Amniotic stem cell (primary cell): ENCODE results near the gene MTG2.

Experiments
- DNase-seq: peaks from one replicate; lab custom pipeline; 2025; lab: John Stamatoyannopoulos, UW

The MTG2 gene

GRCh38 chr20:62183426-62184142, 756 bp downstream of the MTG2 start:
- no peak for DNase-seq

- DNase-seq: no peak
These were observed 3.2 kb downstream of the MTG2 start for GRCh38 chr20:62186096-62186426.

GRCh38 chr20:62186887-62187866, 4.3 kb downstream of the MTG2 start:
- no peak for DNase-seq

DNA sequence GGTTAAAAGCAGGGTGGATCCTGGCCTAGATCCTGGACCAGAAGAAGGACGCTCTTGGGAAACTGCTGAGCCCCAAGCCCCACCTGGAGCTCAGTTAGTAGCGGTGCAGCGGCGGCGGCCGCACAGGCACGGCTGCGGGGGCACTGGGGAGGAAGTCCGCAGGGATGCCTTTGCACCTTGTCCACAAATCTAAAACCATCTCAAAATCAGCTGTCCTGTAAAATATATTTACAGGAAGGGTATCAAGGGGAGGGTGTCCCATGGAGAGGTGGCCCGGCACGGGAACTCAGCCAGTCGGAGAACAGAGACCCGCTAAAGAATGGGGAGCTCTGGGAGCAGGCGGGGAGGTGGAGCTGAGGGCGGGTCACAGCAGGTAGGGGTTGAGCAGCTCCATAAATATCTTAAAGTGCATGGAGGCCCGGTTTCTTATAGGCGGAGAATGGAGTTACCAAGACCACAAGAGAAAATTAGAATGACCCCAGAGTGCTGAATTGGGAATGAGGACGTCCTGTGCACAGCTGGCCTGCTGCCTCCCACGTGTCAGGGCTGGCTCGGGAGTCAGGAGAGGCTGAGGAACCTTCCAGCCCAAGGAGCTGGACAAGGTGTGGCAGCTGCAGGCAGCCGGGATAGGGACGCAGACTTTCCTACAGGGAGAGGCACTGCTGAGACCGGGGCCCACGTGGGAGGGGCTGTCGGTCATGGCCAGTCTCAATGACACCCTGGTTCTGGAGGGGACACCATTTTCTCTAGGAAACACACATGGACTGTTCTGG, 8.0 kb downstream of the MTG2 start:
- no peak for DNase-seq

DNA sequence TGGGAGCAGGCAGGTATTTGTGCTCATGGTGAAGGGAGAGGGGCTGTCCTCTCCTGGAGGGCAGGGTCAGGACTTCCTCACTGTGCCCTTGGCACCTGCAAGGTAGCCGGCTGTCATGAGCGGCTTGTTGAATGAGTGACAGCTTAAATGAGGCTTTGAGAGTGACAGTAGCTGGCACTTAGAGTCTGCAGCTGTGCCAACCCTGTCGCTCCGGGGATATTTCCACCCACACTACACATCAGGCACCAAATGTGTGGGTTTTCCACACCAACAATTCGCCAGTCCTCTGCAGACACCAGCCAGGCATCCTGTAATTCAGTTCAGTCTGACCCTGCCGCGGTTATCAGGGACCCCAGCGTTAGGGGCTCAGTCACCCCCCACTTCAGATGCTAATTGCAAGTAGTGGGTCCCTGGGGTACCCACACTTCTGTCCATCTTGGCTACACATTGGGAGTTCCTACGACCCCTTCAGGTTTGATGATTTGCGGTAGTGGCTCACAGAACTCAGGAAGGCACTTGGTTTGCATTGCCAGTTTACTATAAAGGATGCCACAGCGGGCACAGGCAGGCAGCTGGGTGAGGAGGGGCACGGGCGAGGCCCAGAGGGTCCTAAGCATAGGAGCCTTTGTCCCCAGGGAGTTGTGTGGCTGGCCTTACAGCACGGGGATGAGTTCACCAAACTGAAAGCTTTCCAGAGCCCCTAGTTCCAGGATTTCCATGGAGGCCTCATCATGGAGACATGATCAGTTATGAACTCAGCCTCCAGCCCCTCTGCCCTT, 9.1 kb downstream of the MTG2 start:
- DNase-seq: no peak

DNA sequence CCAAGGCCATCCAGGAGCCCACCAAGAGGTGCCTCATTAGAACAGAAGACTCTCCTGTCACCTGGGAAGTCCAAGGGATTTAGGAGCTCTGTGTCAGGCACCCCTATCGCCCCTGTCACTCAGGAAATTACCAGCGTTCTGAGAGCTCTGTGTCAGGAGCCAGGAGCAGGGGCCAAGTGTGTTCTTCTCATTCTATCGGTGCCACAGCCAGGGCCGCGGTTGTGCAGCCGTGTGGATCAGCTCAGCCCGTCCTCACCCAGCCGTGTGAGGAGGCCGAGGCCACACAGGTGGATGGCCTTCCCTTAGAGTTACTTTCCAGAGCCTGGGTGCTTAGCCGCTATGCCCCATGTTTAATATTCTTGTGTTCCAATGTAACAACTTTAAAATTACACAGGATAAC, 9.8 kb downstream of the MTG2 start:
- no peak for DNase-seq

DNA sequence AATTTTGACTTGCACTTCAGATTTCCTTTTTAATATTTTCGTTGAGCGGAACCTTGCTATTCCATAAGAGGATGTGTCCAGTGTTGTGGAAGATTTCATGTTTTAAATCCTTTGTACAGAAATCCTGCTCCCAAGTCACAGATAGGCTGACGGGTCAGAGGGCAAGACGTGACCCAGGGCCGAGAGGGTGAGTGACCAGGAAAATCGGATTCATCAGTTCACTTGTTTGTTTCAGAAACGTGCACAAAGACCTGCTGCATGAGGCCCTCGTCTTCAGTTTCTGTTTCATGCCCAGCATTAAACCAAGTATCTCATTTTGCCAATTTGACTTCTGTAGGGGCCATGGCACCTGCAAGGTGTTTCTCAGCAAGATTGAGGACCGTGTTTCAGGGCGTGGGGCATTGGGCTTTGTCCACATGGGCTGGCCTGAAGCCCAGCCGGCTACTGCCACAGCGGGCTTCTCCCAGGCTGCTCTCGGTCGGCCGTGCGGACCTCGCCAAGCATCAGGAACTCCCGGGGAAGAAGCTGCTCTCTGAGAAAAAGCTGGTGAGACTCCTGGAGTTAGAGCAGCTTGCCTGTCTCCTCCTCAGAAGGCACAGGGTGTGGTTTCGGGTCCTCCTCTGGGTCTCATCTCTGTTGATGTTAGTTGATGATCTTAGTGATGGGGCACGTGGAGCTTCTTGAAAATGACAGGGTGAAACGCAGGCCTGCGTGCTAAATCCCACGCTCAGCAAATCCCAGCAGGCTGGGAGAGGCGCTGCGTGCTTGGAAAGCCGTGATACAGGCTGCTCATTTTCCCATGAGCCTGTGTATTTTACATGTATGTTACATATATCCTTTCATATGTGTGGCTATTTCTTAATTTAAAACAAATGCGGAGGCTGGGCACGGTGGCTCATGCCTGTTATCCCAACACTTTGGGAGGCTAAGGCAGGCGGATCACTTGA, 10.5 kb downstream of the MTG2 start:
- no peak for DNase-seq

- no peak for DNase-seq
These were observed 12.2 kb downstream of the MTG2 start for GRCh38 chr20:62195075-62195405.

- no peak for DNase-seq
These were observed 12.9 kb downstream of the MTG2 start for GRCh38 chr20:62195736-62196135.

GRCh38 chr20:62196286-62196685, 13.5 kb downstream of the MTG2 start:
- no peak for DNase-seq

DNA sequence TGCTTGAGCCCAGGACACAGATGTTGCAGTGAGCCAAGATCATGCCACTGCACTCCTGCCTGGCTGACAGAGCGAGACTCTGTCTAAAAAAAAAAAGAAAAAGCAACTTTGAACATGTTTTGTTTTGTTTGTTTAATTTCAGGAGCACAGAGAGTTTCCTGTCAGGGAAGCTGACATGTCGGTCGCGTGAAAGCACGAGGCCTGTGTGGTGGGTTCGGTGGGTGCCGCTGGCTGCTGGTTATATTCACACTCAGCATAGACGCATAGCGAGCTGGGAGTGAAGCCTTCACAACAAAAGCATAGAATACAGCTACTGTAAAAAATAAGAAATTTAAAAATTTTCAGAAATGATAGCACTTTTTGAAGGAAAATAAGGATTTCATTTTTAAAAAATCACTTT, 14.5 kb downstream of the MTG2 start:
- DNase-seq: no peak

- no peak for DNase-seq
These were observed 15.0 kb downstream of the MTG2 start for GRCh38 chr20:62197801-62198200.

- DNase-seq: no peak
These were observed 15.7 kb downstream of the MTG2 start for GRCh38 chr20:62198496-62198895.

- no peak for DNase-seq
These were observed 16.1 kb downstream of the MTG2 start for GRCh38 chr20:62198931-62199330.

- no peak for DNase-seq
These were observed 17.8 kb downstream of the MTG2 start for GRCh38 chr20:62200491-62201172.

DNA sequence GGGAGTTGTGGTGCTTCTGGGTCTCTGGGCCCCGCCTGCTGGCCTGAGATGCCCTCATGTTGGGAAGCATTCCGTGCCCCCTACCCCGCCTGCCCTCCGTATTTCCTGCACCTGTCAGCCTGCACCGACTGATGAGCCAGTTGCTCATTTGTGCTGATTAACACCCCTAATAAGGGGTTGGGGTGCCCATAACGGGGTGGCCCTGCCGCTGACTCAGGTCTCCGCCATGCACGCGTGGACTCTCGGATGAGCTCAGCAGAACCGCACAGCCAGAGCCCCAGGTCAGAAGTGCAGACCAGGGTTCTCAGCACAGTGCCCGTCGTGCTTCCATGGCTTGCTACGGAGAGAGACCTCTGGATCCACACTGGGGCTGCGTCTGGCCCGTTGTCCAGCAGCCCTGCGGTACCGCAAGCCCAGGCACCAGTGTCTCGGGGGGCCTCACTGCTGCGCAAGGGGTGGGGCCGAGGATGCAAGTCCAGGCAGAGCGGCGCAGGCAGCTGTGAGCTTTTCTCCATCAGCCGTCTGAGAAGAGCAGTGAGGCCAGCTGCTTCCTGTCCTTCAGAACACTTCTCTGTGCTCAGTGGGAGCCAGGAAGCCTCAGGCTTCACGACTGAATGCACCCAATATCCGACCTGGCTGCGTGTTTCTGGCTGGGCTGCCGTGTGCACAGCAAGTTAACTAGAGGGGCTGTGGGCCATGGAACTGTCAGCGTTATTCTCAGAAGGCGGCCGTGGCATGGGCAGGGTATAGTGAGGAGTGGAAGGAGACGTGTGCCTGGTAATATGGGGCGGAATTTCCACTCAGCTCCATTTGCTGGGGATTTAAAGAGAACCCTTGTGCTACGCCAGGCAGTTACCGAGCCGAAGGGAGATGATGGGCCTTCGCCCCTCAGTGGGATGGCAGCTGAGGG, 18.6 kb downstream of the MTG2 start:
- no peak for DNase-seq

DNA sequence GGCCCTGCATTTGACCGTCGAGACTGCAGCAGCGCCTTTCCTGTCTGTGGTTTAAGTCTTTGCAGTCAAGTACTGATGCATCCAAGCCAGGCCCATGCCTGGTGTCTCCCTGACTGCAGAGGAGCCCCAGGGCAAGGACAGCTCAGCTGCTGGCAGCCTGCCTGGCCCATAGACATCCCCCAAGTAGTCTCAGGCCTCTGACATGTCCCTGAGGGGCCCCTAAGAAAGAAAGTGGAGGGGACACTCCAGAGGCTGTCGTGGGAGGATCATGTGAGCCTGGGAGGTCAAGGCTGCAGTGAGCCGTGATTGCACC, 19.2 kb downstream of the MTG2 start:
- DNase-seq: no peak

DNA sequence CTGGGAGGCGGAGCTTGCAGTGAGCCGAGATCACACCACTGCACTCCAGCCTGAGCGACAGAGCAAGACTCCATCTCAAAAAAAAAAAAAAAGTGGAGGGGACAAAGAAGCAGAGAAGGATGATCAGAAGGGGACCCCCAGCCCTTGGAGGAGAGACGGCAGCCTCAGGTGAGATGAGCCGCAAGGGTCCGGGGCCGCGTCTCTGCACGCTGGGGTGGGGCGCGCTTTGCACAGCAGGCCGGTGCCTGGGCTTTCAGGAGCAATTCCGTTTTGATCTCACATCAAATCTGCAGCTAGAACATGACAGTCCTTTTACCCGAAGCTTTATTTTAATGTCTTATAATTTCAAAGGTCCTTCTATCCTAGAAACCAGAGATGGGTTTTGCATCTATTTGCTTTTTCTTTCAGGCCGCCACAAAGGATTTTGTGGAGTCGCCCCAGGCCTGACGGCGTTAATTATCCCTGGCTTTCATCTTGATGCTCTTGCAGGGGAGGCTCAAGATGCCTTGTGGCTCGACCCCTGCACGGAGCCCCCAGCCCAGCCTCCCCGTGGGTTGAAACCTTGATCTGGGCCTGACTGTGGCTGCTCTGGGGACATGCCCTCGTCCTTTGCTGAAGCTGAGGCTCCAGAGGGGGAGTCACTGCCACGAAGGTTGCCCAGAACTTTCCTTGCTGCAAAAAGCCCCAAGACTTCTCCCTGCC, 20.0 kb downstream of the MTG2 start:
- no peak for DNase-seq
